ENCODE data around the gene H2BK1. TPM values are rescaled to one million over a fixed set of nuclear protein-coding genes. Genes with fewer than 3 reads are reported as not detected.

H2BK1 gene
- total RNA-seq, 2 donors from 2014 or later = 1.0 to 4.1 TPM

GRCh38 chr7:151242159-151243044 lies 32.1 kb upstream of the H2BK1 start:
- peaks cover 25% of the 10 kb centered on the region for H3K4me1 Mint-ChIP-seq
- H3K9me3 ChIP-seq (ENCODE audit: control insufficient read depth, low read length, poor library complexity, severe bottlenecking) = no peaks in the 10 kb centered on the region
- peaks cover 11% of the 10 kb centered on the region for H3K27me3 Mint-ChIP-seq
- DNase-seq = no peak
- no peak for ATAC-seq
- H3K4me3 Mint-ChIP-seq = no peak overlapping the region
- H3K36me3 Mint-ChIP-seq (ENCODE audit: low read depth) = no peaks in the 10 kb centered on the region
- peak overlapping the region; percentile 88 for H3K27ac Mint-ChIP-seq

GRCh38 chr7:151241755-151242096 lies 31.4 kb upstream of the H2BK1 start:
- H3K27ac Mint-ChIP-seq = peak overlapping the region; percentile 39
- no peak for ATAC-seq
- H3K4me1 Mint-ChIP-seq = peaks cover 23% of the 10 kb centered on the region
- no peak for DNase-seq
- peaks cover 11% of the 10 kb centered on the region for H3K27me3 Mint-ChIP-seq
- no peak overlapping the region for H3K4me3 Mint-ChIP-seq
- H3K9me3 ChIP-seq (ENCODE audit: control insufficient read depth, low read length, poor library complexity, severe bottlenecking) = no peaks in the 10 kb centered on the region
- H3K36me3 Mint-ChIP-seq (ENCODE audit: low read depth) = no peaks in the 10 kb centered on the region

GRCh38 chr7:151240942-151241754 lies 30.9 kb upstream of the H2BK1 start:
- no peak overlapping the region for H3K4me3 Mint-ChIP-seq
- no peaks in the 10 kb centered on the region for H3K9me3 ChIP-seq (ENCODE audit: control insufficient read depth, low read length, poor library complexity, severe bottlenecking)
- H3K27ac Mint-ChIP-seq = peak overlapping the region; percentile 39
- peaks cover 6% of the 10 kb centered on the region for H3K27me3 Mint-ChIP-seq
- no peak for ATAC-seq
- peaks cover 23% of the 10 kb centered on the region for H3K4me1 Mint-ChIP-seq
- H3K36me3 Mint-ChIP-seq (ENCODE audit: low read depth) = no peaks in the 10 kb centered on the region
- DNase-seq = no peak

DNA sequence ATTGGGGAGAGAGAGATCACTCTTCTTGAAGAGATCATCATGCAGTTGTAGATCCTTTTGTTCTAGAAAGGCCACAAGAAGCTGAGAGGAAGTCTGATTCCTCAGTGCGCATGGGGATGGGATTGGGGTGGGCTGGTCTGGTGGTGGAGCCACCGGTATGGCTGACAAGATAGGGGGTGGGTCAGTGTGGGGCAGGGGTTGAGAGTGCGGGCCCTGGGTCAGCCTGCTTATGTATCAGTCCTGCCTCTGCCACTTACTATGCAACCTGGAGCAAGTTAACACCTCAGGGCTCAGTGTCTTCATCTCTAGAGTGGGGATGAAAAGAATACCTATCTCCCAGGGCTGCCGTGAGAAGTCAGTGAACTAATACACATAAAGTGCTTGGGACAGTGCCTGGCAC lies 30.2 kb upstream of the H2BK1 start:
- DNase-seq = no peak
- no peak overlapping the region for H3K27ac Mint-ChIP-seq
- H3K36me3 Mint-ChIP-seq (ENCODE audit: low read depth) = no peaks in the 10 kb centered on the region

DNA sequence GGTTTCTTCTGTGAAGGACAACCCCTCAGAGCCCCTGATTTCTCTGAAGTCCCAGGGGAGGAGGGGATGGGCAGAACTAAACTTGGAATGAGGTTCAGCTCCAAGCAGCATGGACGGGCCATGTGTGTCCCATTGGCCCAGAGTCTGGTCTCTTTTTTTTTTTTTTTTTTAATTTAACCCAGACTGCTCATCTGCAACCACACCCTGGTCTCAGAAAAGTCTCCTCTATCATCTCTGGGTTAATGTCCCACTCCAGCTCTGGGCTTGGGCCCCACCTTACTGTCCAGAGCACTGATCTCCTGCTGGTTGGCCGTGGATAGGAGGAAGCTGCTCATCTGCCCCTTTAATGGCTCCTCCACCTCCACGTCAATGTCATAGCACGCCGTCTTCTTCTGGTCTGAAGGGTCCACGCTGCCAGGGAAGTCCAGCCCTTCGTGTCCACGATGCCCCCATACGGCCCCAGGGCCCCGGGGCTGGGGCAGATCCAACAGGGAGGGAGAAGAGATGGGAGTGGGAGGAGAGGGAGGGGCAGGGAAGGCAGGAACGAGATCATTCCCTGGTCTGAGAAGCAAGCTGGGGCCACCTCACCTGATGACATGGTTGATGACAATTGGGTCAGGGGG lies 29.7 kb upstream of the H2BK1 start:
- no peaks in the 10 kb centered on the region for H3K9me3 ChIP-seq (ENCODE audit: control insufficient read depth, low read length, poor library complexity, severe bottlenecking)
- peaks cover 4% of the 10 kb centered on the region for H3K27me3 Mint-ChIP-seq
- ATAC-seq = no peak
- H3K36me3 Mint-ChIP-seq (ENCODE audit: low read depth) = no peaks in the 10 kb centered on the region
- no peak overlapping the region for H3K27ac Mint-ChIP-seq
- no peak overlapping the region for H3K4me3 Mint-ChIP-seq
- peaks cover 20% of the 10 kb centered on the region for H3K4me1 Mint-ChIP-seq
- no peak for DNase-seq

More for the DNA sequence above, 30.2 kb upstream of the H2BK1 start:
- peaks cover 4% of the 10 kb centered on the region for H3K27me3 Mint-ChIP-seq
- H3K9me3 ChIP-seq (ENCODE audit: control insufficient read depth, low read length, poor library complexity, severe bottlenecking) = no peaks in the 10 kb centered on the region
- peaks cover 20% of the 10 kb centered on the region for H3K4me1 Mint-ChIP-seq
- H3K4me3 Mint-ChIP-seq = no peak overlapping the region
- no peak for ATAC-seq

DNA sequence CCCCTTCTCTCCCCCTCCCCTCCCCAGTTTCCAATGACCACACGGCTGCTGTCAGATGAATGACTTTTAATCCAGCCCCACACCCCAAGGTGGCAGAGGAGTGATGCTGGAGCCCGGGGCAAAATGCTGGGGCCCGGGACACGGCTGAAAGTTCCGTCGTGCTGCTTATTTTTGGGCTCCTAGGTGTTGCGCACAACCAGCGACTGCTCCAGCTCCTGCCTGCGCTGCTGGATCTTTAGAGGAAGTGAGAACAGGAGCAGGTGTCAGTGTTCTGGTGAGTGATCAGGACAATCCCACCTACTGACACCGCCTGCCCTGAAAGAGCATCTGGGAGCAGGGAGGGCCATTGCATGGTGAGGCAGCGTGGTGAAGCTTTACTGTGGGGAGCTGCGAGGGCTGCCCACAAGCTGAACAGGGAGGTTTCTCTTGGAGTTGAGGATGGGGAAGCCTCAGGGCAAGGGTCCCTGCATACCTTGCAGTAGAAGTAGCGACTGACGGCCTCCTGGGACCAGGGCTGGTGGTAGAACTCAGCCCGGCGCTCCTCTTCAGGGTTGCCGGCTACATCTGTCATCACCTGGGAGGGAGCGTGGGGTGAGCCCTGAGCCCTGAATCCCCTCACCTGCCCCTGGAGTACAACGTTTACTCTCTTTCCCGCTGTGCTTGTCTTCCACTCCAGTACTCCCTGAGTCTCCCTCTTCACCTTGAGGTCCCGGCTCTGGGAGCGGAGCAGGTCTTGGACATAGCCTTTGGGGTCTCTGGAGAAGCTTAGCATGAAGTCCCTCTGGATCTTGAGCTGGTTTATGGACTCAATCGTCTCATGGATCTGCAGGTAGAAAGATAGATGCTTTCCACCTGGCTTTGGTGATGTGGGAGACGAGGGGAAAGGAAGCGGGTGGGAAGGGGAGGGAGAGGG lies 28.9 kb upstream of the H2BK1 start:
- peaks cover 16% of the 10 kb centered on the region for H3K4me1 Mint-ChIP-seq
- H3K27ac Mint-ChIP-seq = no peak overlapping the region
- no peak overlapping the region for H3K4me3 Mint-ChIP-seq
- DNase-seq = no peak
- H3K27me3 Mint-ChIP-seq = no peaks in the 10 kb centered on the region
- no peaks in the 10 kb centered on the region for H3K36me3 Mint-ChIP-seq (ENCODE audit: low read depth)
- no peak for ATAC-seq
- H3K9me3 ChIP-seq (ENCODE audit: control insufficient read depth, low read length, poor library complexity, severe bottlenecking) = no peaks in the 10 kb centered on the region

DNA sequence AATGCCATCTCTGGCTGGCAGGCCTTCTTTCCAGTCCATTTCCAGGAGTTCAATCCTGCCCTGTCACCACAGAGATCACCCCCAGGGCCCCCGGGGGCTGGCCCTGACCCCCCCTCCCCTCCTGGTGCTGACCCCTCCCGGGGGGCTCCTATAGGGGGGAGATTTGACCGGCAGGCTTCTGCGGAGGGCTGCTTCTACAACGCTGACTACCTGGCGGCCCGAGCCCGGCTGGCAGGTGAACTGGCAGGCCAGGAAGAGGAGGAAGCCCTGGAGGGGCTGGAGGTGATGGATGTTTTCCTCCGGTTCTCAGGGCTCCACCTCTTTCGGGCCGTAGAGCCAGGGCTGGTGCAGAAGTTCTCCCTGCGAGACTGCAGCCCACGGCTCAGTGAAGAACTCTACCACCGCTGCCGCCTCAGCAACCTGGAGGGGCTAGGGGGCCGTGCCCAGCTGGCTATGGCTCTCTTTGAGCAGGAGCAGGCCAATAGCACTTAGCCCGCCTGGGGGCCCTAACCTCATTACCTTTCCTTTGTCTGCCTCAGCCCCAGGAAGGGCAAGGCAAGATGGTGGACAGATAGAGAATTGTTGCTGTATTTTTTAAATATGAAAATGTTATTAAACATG lies 28.0 kb upstream of the H2BK1 start:
- DNase-seq = no peak
- Mint-ChIP-seq H3K4me1 (peaks cover 16% of the 10 kb centered on the region), H3K27me3 (no peaks in the 10 kb centered on the region), H3K27ac (no peak overlapping the region), H3K4me3 (no peak overlapping the region), H3K36me3 (ENCODE audit: low read depth) (no peaks in the 10 kb centered on the region)
- no peaks in the 10 kb centered on the region for H3K9me3 ChIP-seq (ENCODE audit: control insufficient read depth, low read length, poor library complexity, severe bottlenecking)
- ATAC-seq = no peak

GRCh38 chr7:151237244-151238189 lies 27.2 kb upstream of the H2BK1 start:
- DNase-seq (no peak), ATAC-seq (no peak)
- H3K4me1 Mint-ChIP-seq = peaks cover 16% of the 10 kb centered on the region
- no peaks in the 10 kb centered on the region for H3K27me3 Mint-ChIP-seq
- H3K27ac Mint-ChIP-seq = no peak overlapping the region
- H3K9me3 ChIP-seq (ENCODE audit: control insufficient read depth, low read length, poor library complexity, severe bottlenecking) = no peaks in the 10 kb centered on the region
- no peak overlapping the region for H3K4me3 Mint-ChIP-seq
- peaks cover 2% of the 10 kb centered on the region for H3K36me3 Mint-ChIP-seq (ENCODE audit: low read depth)

GRCh38 chr7:151236406-151236805 lies 26.1 kb upstream of the H2BK1 start:
- H3K4me3 Mint-ChIP-seq = no peak overlapping the region
- H3K9me3 ChIP-seq (ENCODE audit: control insufficient read depth, low read length, poor library complexity, severe bottlenecking) = no peaks in the 10 kb centered on the region
- peaks cover 24% of the 10 kb centered on the region for H3K4me1 Mint-ChIP-seq
- peaks cover 2% of the 10 kb centered on the region for H3K36me3 Mint-ChIP-seq (ENCODE audit: low read depth)
- H3K27me3 Mint-ChIP-seq = no peaks in the 10 kb centered on the region
- DNase-seq = no peak
- no peak for ATAC-seq
- no peak overlapping the region for H3K27ac Mint-ChIP-seq

- Mint-ChIP-seq H3K27ac (no peak overlapping the region), H3K27me3 (no peaks in the 10 kb centered on the region), H3K4me1 (peaks cover 24% of the 10 kb centered on the region), H3K36me3 (ENCODE audit: low read depth) (peaks cover 2% of the 10 kb centered on the region), H3K4me3 (no peak overlapping the region)
- DNase-seq (no peak), ATAC-seq (no peak)
- no peaks in the 10 kb centered on the region for H3K9me3 ChIP-seq (ENCODE audit: control insufficient read depth, low read length, poor library complexity, severe bottlenecking)
These were observed 25.0 kb upstream of the H2BK1 start for GRCh38 chr7:151235091-151235787.

GRCh38 chr7:151233804-151234203 lies 23.5 kb upstream of the H2BK1 start:
- ATAC-seq (no peak), DNase-seq (no peak)
- Mint-ChIP-seq H3K27ac (peak overlapping the region; percentile 97), H3K4me1 (peaks cover 24% of the 10 kb centered on the region), H3K27me3 (no peaks in the 10 kb centered on the region), H3K4me3 (peak overlapping the region; percentile 99), H3K36me3 (ENCODE audit: low read depth) (peaks cover 2% of the 10 kb centered on the region)
- H3K9me3 ChIP-seq (ENCODE audit: control insufficient read depth, low read length, poor library complexity, severe bottlenecking) = no peaks in the 10 kb centered on the region
